GM13977 (cell line): ENCODE results near the gene ACADS.
A peak's percentile ranks its signal among the peaks of the same experiment; 100 is the strongest.

Experiments used
- DNase-seq: peaks from one replicate; pipeline ENCODE4 v3.0.0; 2012; ENCODE audit warnings: low spot score
- in situ Hi-C: fragments of 300-500 bp; cut with MboI; formaldehyde crosslinking; loops from one replicate; pipeline ENCODE4 v1.12.0; 2022; ENCODE audit warnings: low sequenced_read_pairs, low pct_unique_long_range_greater_than_20kb, mixed read lengths, inconsistent platforms; ENCODE audit not compliant: unreplicated experiment
- TF ChIP-seq, protein P1 (sequence below): IDR thresholded peaks from 2 replicates; pipeline ENCODE4 v1.5.1; 2012; ENCODE audit warnings: mild to moderate bottlenecking, control low read depth; ENCODE audit not compliant: insufficient read depth; ENCODE audit errors: extremely low read depth, missing control alignments

ACADS gene

DNA sequence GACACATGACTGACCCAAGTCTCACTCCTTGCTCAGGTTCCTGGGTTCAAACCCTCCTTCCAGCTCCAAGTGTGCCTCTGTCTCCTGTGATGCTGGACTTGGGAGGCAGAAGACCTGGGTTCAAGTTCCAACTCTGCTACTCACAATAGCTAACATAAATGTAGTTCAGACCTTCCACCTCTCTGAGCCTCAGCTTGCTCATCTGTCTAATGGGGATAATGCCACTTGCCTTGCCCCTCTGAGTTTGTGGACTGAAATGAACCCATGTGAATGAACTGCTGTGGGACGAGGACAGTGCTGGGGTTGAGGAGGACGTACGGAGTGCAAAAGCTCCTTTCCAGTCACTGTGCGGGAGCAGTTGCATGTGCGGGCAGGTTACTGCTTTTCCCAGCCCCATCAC is 40.9 kb downstream of the ACADS start:
- no peak for DNase-seq
- TF ChIP-seq, protein P1, sequence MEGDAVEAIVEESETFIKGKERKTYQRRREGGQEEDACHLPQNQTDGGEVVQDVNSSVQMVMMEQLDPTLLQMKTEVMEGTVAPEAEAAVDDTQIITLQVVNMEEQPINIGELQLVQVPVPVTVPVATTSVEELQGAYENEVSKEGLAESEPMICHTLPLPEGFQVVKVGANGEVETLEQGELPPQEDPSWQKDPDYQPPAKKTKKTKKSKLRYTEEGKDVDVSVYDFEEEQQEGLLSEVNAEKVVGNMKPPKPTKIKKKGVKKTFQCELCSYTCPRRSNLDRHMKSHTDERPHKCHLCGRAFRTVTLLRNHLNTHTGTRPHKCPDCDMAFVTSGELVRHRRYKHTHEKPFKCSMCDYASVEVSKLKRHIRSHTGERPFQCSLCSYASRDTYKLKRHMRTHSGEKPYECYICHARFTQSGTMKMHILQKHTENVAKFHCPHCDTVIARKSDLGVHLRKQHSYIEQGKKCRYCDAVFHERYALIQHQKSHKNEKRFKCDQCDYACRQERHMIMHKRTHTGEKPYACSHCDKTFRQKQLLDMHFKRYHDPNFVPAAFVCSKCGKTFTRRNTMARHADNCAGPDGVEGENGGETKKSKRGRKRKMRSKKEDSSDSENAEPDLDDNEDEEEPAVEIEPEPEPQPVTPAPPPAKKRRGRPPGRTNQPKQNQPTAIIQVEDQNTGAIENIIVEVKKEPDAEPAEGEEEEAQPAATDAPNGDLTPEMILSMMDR, result no peak
- in situ Hi-C loops, result no loop called here

DNA sequence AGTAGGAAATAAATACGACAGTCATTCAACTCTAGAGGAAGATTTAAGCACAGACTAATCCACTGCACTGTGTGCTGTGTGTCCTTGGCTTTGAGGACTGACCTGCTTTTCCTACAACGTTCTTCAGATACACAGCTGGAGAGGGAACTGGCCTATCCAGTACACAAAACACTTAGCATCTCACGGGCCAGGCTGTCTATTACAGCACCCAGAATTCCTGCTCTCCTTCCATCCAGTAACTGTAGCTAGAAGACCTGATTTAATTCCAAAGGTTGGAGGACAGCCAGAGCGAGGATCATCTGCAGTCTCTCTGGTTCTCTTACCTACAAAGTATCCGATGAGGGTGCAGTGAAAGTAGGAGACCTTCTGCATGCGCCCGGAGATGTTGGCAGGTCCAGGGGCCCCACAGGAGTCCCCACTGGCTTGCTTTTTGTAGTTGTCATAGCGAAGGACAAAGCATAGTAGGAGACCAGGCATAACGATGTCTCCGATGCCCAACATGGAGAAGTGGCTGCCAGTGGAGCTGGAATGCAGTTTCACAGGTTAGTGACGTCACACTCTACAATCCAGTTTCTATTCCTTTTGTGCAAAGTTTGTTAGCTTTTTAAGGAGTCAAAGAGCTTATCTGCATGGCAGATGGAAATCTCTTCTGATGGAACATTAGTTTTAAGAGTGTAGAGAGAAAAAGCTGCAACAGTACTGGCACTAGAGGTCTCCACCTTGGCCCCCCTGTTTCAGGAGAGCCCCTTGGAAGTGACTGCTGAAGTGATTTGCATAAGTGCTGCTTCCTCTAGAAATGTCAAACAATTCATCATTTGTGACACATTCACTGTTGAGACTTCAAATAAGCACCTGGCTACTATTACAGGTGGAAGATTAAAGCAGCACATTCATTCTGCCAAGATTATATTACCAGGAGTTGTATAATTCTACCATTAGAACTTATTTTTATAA is 41.7 kb downstream of the ACADS start:
- peak; percentile 23 for DNase-seq
- in situ Hi-C loops, result no loop called here
- TF ChIP-seq, protein P1, result no peak

DNA sequence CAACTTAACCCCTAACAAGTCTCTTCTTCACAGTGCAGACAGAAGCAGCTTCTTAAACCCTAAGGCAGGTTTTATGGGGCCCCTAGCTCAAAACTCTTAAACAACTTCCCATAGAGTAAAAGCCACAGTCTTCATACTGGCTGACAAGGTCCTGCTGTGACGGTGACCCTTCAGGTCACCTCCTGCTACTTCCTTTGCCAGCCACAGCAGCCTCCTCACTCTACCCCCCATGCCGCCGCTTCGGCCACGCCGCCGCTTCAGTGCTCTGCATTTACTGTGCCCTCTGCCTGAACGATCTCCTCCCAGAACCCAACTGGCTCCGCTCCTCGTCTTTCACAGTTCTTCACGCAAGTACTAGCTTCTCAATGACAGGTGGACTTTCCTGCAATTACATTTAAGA is 45.5 kb downstream of the ACADS start:
- TF ChIP-seq, protein P1, result no peak
- in situ Hi-C loops, result no loop called here
- DNase-seq, result no peak

DNA sequence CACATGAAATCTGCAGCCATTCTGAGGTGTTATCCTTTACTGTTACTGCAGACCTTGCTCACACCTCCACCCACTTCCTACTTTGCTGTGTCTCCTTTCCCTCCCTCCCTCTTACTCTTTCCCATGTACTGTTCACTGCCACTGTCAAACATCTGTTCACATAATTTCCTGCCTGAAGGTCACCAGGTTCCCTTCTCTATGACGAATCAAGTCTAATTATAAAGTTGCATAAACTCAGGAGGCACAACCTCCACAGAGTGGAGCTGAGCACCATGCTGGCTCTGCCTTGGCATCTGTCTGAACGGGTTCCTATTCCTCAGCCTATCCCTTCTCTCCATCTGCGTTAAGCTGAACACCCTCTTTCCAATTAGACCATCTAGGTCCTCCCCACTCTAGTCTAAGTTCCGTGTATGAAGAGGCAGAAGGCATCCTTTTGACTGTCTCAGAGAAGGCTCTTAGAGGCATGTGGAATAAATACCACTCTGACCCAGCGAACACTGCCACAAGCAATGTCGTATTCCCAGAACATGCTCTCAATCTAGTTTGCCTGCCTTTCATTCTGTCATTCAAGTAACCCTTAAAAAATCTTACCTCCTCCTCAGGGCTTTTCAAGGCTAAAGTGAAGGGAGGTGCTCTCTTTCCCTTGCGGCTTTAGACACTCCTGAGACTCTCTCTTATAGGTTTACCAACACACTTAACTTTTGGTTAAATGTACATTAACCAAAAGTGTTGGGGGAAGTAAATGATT is 48.7 kb downstream of the ACADS start:
- in situ Hi-C loops, result no loop called here
- no peak for DNase-seq
- TF ChIP-seq, protein P1, result no peak

GRCh38 chr12:120775862-120776552 is 50.4 kb downstream of the ACADS start:
- in situ Hi-C loops, result no loop called here
- DNase-seq, result no peak
- TF ChIP-seq, protein P1, result no peak

- DNase-seq, result no peak
Measured at GRCh38 chr12:120783197-120783596, 57.6 kb downstream of the ACADS start.

More at GRCh38 chr12:120783197-120783596, 57.6 kb downstream of the ACADS start:
- TF ChIP-seq, protein P1, result no peak
- in situ Hi-C loops, result no loop called here
